SU-DHL-6 (cell line): Measurements from ENCODE around the gene GAL3ST3.

Experiments
- H2AFZ ChIP-seq: fragments of 200-600 bp; sonication (generic); 2 replicates; pipeline ENCODE4 v1.6.1; 2014; ENCODE audit warnings: low read depth, mild to moderate bottlenecking, moderate library complexity, mixed read lengths, antibody characterized with exemption, low read length; ENCODE audit not compliant: severe bottlenecking
- H3F3A ChIP-seq: fragments of 200-600 bp; shearing (Covaris generic); 2 replicates; pipeline ENCODE4 v1.6.0; 2016; ENCODE audit warnings: antibody characterized with exemption, mild to moderate bottlenecking; ENCODE audit not compliant: insufficient read depth
- H3K27ac ChIP-seq: fragments of 200-600 bp; sonication (generic); 2 replicates; pipeline ENCODE4 v1.5.1; 2016; ENCODE audit warnings: low read depth, mild to moderate bottlenecking, low read length, moderate library complexity, mixed read lengths
- H3K27me3 ChIP-seq: fragments of 200-600 bp; sonication (generic), shearing (Covaris generic); 2 replicates; pipeline ENCODE4 v1.6.0; 2014; ENCODE audit warnings: mild to moderate bottlenecking, low read length
- H3K36me3 ChIP-seq: fragments of 200-600 bp; sonication (generic); 2 replicates; pipeline ENCODE4 v1.6.1; 2014; ENCODE audit warnings: mild to moderate bottlenecking, low read length, mixed read lengths
- H3K4me2 ChIP-seq: fragments of 300-600, 200-600 bp; shearing (Covaris generic), sonication (generic); 2 replicates; pipeline ENCODE4 v1.6.0; 2014; ENCODE audit warnings: low read length, low read depth, mild to moderate bottlenecking; ENCODE audit not compliant: poor library complexity, severe bottlenecking
- H3K4me3 ChIP-seq: fragments of 200-600 bp; sonication (generic); 2 replicates; pipeline ENCODE4 v1.5.1; 2014; ENCODE audit warnings: antibody characterized with exemption, low read length, mild to moderate bottlenecking, mixed read lengths; ENCODE audit not compliant: insufficient read depth, poor library complexity, severe bottlenecking
- H3K79me2 ChIP-seq: fragments of 200-600 bp; sonication (generic); 2 replicates; pipeline ENCODE4 v1.6.1; 2014; ENCODE audit warnings: mild to moderate bottlenecking, low read length, moderate library complexity; ENCODE audit not compliant: insufficient read depth
- H3K9ac ChIP-seq: fragments of 200-600 bp; sonication (generic); 2 replicates; pipeline ENCODE4 v1.7.0; 2014; ENCODE audit warnings: mild to moderate bottlenecking, low read length
- H3K9me2 ChIP-seq: fragments of 200-600 bp; sonication (generic); replicated peaks from 2 replicates; pipeline ENCODE4 v1.6.1; 2014; ENCODE audit warnings: low read length; ENCODE audit not compliant: insufficient read depth
- H3K9me3 ChIP-seq: fragments of 200-600 bp; sonication (generic); 2 replicates; pipeline ENCODE4 v1.6.1; 2014; ENCODE audit warnings: low read length, mixed read lengths; ENCODE audit not compliant: insufficient read depth
- H4K20me1 ChIP-seq: fragments of 200-600 bp; sonication (generic); 2 replicates; pipeline ENCODE4 v1.6.1; 2014; ENCODE audit warnings: low read depth, mild to moderate bottlenecking, antibody characterized with exemption, low read length, moderate library complexity, mixed read lengths
- EZH2phosphoT487 ChIP-seq: fragments of 200-600 bp; sonication (generic), shearing (Covaris generic); conservative IDR thresholded peaks from 2 replicates; pipeline ENCODE4 v1.6.1; 2018; ENCODE audit warnings: mild to moderate bottlenecking, antibody characterized with exemption, low read length, moderate library complexity, mixed read lengths
- TF ChIP-seq, protein P1 (sequence below): fragments of 200-600 bp; sonication (generic); IDR thresholded peaks from one replicate; pipeline ENCODE4 v1.5.1; 2017; ENCODE audit warnings: antibody characterized with exemption, mild to moderate bottlenecking, low read length, moderate library complexity; ENCODE audit not compliant: insufficient read depth, poor library complexity, severe bottlenecking

Gene GAL3ST3

DNA sequence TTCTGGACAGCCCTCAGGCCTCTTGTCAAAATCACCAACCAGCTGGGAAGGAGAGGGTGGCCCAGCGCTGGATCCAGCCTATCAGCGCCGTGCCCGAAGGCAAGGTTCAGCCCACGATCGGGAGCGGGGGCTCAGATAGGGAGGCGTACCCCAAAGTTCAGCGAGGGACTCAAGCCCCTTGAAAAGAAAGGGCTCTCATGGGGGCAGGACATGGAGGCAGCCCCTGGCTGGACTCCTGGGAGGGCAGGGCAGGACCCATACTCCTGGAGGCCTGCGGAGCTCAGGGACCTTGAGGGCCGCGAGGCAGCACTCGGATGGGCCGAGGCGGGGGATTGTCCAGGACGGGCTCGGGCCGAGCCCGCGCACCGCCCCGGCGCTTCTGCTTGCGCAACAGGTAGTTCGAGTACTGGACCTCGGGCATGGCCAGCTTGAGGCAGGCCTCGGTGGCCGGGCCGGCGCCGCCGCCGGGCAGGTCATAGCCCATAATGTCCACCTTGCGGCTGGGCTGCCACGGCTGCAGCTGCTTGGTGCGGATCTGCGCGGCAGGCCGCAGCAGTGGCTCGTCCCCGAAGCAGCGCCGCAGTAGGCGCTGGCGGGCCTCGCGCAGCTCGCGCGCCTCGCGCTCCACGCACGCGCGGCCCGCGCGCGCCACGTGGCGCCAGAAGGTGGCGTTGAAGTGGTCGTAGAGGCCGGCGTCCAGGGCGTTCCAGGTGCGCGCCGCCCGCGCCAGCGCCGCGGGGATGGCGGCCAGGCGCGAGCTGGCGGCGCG lies 6.5 kb downstream of the GAL3ST3 start:
- no peak overlapping the region for H3K9ac ChIP-seq
- no peaks in the 10 kb centered on the region for H3K27me3 ChIP-seq
- no peak overlapping the region for H3K4me3 ChIP-seq
- no peaks in the 10 kb centered on the region for H4K20me1 ChIP-seq
- H3K4me2 ChIP-seq, result no peak overlapping the region
- no peaks in the 10 kb centered on the region for H3K9me2 ChIP-seq
- H3F3A ChIP-seq, result no peaks in the 10 kb centered on the region
- no peaks in the 10 kb centered on the region for H3K79me2 ChIP-seq
- no peak for TF ChIP-seq EZH2phosphoT487
- TF ChIP-seq, protein P1, sequence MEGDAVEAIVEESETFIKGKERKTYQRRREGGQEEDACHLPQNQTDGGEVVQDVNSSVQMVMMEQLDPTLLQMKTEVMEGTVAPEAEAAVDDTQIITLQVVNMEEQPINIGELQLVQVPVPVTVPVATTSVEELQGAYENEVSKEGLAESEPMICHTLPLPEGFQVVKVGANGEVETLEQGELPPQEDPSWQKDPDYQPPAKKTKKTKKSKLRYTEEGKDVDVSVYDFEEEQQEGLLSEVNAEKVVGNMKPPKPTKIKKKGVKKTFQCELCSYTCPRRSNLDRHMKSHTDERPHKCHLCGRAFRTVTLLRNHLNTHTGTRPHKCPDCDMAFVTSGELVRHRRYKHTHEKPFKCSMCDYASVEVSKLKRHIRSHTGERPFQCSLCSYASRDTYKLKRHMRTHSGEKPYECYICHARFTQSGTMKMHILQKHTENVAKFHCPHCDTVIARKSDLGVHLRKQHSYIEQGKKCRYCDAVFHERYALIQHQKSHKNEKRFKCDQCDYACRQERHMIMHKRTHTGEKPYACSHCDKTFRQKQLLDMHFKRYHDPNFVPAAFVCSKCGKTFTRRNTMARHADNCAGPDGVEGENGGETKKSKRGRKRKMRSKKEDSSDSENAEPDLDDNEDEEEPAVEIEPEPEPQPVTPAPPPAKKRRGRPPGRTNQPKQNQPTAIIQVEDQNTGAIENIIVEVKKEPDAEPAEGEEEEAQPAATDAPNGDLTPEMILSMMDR, result no peak
- no peak overlapping the region for H3K27ac ChIP-seq
- H3K9me3 ChIP-seq, result no peaks in the 10 kb centered on the region
- no peaks in the 10 kb centered on the region for H3K36me3 ChIP-seq
- H2AFZ ChIP-seq, result no peak overlapping the region

- Histone ChIP-seq H2AFZ (no peak overlapping the region), H3F3A (no peaks in the 10 kb centered on the region), H3K9me2 (no peaks in the 10 kb centered on the region), H3K27me3 (no peaks in the 10 kb centered on the region), H3K79me2 (no peaks in the 10 kb centered on the region), H3K27ac (no peak overlapping the region), H3K4me3 (no peak overlapping the region), H4K20me1 (no peaks in the 10 kb centered on the region), H3K9ac (no peak overlapping the region), H3K9me3 (no peaks in the 10 kb centered on the region), H3K36me3 (no peaks in the 10 kb centered on the region), H3K4me2 (no peak overlapping the region)
- TF ChIP-seq, protein P1, result no peak
- no peak for TF ChIP-seq EZH2phosphoT487
Observed at GRCh38 chr11:66039765-66040164, 9.2 kb downstream of the GAL3ST3 start.

DNA sequence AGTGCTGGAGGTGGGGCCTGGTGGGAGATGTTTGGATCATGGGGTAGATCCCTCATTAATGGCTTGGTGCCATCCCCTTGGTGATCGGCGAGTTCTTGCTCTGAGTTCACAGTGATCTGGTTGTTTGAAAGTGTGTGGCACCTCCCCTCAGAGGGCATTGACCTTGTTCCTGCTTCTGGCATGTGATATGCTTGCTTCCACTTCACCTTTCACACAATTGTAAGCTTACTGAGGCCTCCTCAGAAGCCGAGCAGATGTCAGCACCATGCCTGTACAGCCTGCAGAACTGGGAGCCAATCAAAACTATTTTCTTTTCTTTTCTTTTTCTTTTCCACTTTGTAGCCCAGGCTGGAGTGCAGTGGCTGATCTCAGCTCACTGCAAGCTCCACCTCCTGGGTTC lies 11.6 kb downstream of the GAL3ST3 start:
- no peak overlapping the region for H3K4me3 ChIP-seq
- no peak overlapping the region for H3K9ac ChIP-seq
- no peaks in the 10 kb centered on the region for H3K27me3 ChIP-seq
- H2AFZ ChIP-seq, result no peak overlapping the region
- H3K9me3 ChIP-seq, result no peaks in the 10 kb centered on the region
- no peak overlapping the region for H3K27ac ChIP-seq
- no peaks in the 10 kb centered on the region for H3F3A ChIP-seq
- H3K79me2 ChIP-seq, result no peaks in the 10 kb centered on the region
- H3K9me2 ChIP-seq, result no peaks in the 10 kb centered on the region
- no peaks in the 10 kb centered on the region for H4K20me1 ChIP-seq
- H3K36me3 ChIP-seq, result no peaks in the 10 kb centered on the region
- no peak overlapping the region for H3K4me2 ChIP-seq
- TF ChIP-seq, protein P1, result no peak
